ENCODE results near the gene CHURC1.

The CHURC1 gene

DNA sequence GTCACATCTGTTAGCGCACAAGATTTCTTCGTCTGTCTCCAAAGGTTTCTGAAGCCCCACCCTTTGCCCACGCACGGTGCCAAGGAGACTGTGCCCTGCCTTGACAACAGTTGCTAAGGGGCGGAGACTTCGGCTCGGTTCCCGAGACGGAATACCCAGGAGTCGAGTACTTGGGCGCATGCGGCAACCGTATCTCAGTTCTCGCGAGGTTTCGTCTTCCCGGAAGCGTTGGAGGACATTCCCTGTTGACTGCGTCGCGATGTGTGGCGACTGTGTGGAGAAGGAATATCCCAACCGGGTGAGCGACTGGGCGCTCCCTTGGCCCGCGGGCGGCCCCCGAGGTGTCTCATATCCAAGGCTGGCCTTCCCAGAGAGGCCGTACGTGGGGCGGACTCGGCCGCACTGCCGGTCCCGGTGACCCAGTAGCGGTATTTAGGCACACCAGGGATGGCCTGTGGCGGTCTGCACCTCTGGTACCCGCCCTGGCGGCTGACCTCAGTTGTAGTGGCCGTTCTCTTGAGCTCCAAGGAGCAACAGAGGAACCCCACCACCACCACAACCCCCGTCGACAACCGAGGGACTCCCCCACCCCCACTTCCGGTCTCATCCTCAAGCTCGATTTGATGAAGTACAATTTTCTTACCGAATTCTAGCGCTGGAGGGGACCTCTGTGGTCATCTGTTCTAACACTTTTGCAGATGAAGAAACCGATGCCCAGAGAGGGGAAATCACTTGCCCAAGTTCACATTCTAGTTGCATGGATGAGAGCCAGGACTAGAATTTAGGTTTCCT is at the start of gene CHURC1:
CHURC1 (plus strand) TSS at position 219 of the 792 bp plus-strand sequence; CDS start at position 260, 41 bp downstream.
- peak; percentile 88 for DNase-seq

- DNase-seq: no peak
Observed at GRCh38 chr14:64865109-64865508, 49.1 kb upstream of the CHURC1 start.

GRCh38 chr14:64865992-64866391 is 48.3 kb upstream of the CHURC1 start:
- no peak for DNase-seq

DNA sequence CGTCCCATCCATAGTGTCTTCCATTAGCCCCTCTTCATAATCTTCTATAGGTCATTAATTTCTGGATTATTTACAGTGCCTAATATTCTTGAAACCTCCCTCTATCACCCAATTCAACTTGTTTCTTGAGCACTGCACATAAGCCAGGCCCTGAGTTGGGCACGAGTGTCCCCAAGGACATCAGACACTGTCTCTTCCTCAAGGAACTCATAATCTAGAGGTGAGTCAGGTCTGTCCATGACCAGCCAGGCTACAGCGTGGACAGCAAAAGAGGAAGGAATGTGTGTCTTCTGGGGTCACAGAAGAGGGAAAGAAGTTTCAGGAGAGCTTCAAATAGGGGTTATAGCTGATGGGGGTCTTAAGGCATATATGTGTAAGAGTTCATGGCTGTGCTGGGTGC is 47.1 kb upstream of the CHURC1 start:
- DNase-seq: no peak

- DNase-seq: no peak
Observed at GRCh38 chr14:64868379-64868778, 45.9 kb upstream of the CHURC1 start.

- no peak for DNase-seq
Observed at GRCh38 chr14:64868841-64869240, 45.4 kb upstream of the CHURC1 start.

- DNase-seq: peak; percentile 25
Observed at GRCh38 chr14:64870160-64870559, 44.1 kb upstream of the CHURC1 start.

GRCh38 chr14:64871344-64871743 is 42.9 kb upstream of the CHURC1 start:
- DNase-seq: no peak

DNA sequence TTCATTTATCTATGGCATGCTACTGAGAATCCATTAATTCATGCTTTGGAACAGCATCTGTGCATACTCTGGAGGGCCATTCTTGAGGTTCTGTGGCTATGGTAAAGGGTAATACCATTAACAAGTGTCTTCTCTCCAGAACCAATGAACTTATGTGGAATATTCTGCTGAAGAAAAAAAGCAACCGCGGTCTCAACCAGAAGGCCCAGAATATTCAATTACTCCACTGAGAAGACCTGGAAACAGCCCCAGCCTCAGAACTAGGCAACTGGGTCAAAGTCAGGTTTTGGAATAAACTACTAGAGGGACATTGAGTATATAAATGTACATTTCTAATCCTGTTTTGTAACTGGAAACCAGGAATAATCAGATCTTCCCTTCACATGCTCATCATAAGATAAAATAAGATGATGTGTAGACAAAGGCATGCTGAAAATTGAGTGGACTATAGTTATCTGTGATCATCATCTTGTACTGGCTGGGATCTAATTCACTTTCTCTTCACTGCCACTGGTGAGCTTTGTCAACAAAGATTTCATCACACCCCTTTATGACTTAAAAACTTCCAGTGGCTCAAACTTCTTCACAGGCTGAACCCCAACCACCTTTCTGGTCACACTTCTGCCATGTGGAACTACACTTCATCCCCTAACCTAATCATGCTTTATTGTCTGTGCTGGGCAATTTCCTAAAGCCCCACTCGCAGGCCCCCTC is 40.6 kb upstream of the CHURC1 start:
- DNase-seq: no peak

DNA sequence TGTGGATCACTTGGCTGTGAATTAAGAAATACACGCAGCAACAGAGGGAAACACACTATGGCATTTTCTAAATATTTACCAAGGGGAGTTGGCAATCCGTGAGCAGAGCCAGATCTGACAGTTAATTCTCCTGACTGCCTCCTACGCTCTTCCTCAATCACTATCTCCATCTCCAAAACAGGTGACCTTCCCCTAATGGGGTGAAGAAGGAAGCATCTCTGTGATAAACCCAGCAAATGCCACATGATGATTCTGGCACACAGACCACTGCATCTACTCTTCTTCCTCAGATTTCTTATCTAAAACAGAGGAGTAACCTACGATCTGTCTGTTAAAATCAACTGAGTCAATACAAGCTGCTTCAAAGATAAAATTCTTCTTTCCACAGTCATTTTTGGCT is 38.9 kb upstream of the CHURC1 start:
- no peak for DNase-seq

DNA sequence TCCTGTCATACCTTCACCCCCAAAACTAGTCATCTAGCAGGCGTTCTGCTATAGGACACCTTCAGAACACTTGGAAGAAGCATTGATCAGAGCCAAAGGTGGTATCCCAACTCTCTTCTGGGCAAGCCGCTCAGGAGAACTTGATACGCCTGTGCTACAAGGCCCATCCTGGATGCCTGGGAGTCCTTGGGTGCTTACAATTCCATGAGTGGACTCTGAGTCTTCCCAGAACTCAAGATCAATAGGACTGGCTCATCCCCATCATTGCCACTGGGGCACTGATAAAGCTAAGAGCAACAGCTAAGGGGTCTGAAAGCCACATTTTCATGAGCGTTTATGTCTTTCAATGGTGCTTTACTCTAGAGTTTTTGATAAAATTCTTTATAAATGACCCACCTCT is 36.4 kb upstream of the CHURC1 start:
- DNase-seq: no peak

GRCh38 chr14:64878837-64879634 is 35.2 kb upstream of the CHURC1 start:
- DNase-seq: no peak

- no peak for DNase-seq
Observed at GRCh38 chr14:64879635-64880220, 34.5 kb upstream of the CHURC1 start, which contains the start of gene SPTB. TSS of gene SPTB (minus strand) at chr14:64879907. CDS start at chr14:64823094, 56,813 bp downstream.

- no peak for DNase-seq
Observed at GRCh38 chr14:64880221-64881121, 33.8 kb upstream of the CHURC1 start.

DNA sequence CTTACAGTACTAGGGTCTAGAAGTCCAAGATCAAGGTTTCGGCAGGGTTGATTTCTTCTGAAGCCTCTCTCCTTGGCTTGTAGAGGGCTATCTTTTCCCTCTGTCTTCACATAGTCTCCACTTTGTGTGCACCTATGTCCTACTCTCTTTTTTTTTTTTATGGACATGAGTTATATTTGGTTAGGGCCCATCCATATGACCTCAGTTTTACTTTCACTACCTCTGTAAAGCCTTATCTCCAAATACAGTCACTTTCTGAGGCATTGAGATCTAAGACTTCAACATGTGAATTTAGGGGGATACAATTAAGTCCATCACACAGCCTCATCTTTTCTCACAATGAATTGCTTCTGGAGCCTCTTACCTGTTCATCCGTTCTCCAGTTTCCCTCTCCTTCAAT is 28.7 kb upstream of the CHURC1 start:
- no peak for DNase-seq

- DNase-seq: no peak
Observed at GRCh38 chr14:64889352-64889751, 24.9 kb upstream of the CHURC1 start.

DNA sequence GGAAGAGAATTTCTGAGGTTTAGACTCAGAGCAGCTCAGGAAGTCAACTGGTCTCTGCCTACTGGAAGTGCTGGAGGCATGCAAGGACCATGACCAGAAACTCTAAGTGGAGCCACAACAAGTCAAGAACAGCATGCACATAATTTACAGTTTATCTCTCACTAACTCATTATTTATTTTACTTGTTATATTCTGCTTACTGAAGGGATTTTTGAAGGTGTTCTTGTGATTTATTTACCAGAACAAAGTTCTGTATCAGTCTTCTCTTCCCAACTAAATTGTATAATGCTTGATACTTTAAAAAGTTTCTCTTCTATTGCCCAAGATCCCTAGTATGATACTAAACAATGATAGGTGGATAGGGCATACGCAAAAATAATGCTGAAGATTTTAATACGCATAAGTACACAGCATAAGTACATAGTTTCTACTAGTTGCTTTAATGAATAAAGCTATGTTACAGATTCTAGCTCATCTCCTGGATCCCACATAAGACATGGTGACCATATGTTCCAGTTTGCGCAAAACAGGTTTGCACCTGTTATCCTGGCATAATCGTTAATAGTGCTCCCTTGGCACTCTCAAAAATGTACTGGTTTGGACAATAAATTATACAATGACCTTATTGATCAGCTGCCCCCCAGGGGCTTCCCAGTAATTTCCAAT is 22.9 kb upstream of the CHURC1 start:
- DNase-seq: no peak

GRCh38 chr14:64891839-64892375 is 22.3 kb upstream of the CHURC1 start:
- DNase-seq: peak; percentile 47

DNA sequence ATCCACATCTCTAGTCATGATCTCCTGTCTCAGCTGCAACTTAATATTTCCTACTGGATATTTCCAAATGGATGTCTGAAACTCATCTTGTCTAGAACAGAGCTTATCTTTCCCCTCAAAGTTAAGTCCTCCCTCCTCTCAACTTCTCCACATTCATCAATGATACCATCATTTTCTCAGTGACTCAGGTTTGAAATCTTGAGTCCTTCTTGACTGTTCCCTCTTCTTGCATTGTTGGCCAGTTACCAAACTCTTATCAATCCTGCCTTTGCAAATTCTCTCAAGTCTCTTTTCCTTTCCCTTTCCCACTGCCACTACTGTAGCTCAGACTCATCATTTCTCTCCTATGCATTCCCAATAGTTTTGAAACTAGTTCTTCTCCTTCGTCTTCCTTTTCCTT is 14.3 kb upstream of the CHURC1 start:
- DNase-seq: no peak

DNA sequence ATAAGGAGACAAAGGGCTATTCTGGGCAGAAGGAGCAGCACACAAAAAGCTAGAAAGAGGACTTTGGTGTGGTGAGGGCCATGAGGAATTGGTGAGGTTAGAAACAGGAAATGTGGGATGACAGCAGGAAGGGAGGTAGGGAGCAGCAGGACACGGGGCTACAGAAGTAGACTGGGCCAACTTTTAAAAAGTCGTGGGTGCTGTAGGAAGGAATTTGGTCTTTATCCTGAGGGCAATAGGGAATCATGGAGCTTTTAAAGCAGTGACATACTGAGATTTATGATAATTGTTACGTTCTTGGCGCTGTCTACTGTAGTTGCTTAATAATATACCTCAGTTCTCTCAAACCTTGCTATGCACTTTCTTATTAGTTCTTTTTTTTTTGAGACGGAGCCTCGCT is 8.2 kb upstream of the CHURC1 start:
- no peak for DNase-seq

- no peak for DNase-seq
Observed at GRCh38 chr14:64910847-64911495, 3.3 kb upstream of the CHURC1 start.
